ENCODE data around the gene FLAD1. TPM values are rescaled to one million over a fixed set of nuclear protein-coding genes. Genes with fewer than 3 reads are reported as not detected.

The FLAD1 gene
- 42.2 and 48.8 TPM in 2 replicates for total RNA-seq
- polyA plus RNA-seq = 59.1 and 66.8 TPM in 2 replicates
- polyA plus RNA-seq (2011; cell fraction: cytosol; rRNA removed) = 52.5 and 52.8 TPM in 2 replicates
- polyA plus RNA-seq (2011; cell fraction: nucleus; rRNA removed) = 78.8 and 91.1 TPM in 2 replicates
- 41.8 and 45.5 TPM in 2 replicates for polyA plus RNA-seq (2012)
- polyA minus RNA-seq = 51.6 and 54.4 TPM in 2 replicates
- 56.6 TPM for polyA minus RNA-seq (2011; cell fraction: cytosol; rRNA and poly(A)+ RNA removed)
- 20.8 and 24.2 TPM in 2 replicates for polyA minus RNA-seq (2011; cell fraction: nucleus; rRNA and poly(A)+ RNA removed)
- Bru-seq, nascent RNA = percentile 69 among the genes with signal in this experiment
- percentile 82 among the genes with signal in this experiment for BruChase-seq, experiment 1, labeled RNA remaining after a 6-hour chase
- percentile 75 among the genes with signal in this experiment for BruChase-seq, experiment 2, labeled RNA remaining after a 2-hour chase
- long read RNA-seq, transcript FLAD1-203 (8 exons, 1,730 nt) = major isoform, 56 of 157 reads
- long read RNA-seq, transcript FLAD1-201 (7 exons, 2,160 nt) = minor isoform, 10 of 157 reads
- long read RNA-seq, partial matches to known transcripts = 52 of 157 reads
- long read RNA-seq, other reads (novel, unspliced or antisense) = 35 of 157 reads

GRCh38 chr1:154982897-154983648 is at the start of gene FLAD1:
Gene FLAD1, plus strand, starts transcription at chr1:154983344. Its CDS starts 351 bp downstream, at chr1:154983695.
- ChIA-PET POLR2A (interaction anchor here (1.4 kb wide), 1 partner anchor 9 kb away, joined by 4 read pairs; no protein-coding TSS in a partner anchor), CTCF (interaction anchor here (0.6 to 1.8 kb wide), 13 partner anchors 9 to 88 kb away, joined by 3 to 8 read pairs (median 4); partner anchors contain the start of genes ADAM15, CKS1B, LENEP and PBXIP1)
- no peaks in the 10 kb centered on the region for H3K9me1 ChIP-seq (replicated peaks; ENCODE audit: control insufficient read depth, extremely low read depth, insufficient read depth, low read length)
- peak; percentile 100 for DNase-seq (ENCODE audit: low read depth, low spot score)
- peaks cover 23% of the 10 kb centered on the region for H3K79me2 ChIP-seq (ENCODE audit: control insufficient read depth, insufficient read depth, low read length)
- H3K36me3 ChIP-seq (ENCODE audit: control insufficient read depth in 2 of 2, extremely low read depth in 1 of 2, insufficient read depth in 2 of 2, low read length in 2 of 2) = peaks cover 0 to 6% of the 10 kb centered on the region in 2 experiments
- H3K4me1 ChIP-seq (ENCODE audit: control insufficient read depth, extremely low read depth, insufficient read depth, low read length) = peaks cover 11% of the 10 kb centered on the region
- H3K9me3 ChIP-seq (replicated peaks; ENCODE audit: control insufficient read depth, insufficient read depth, low read length) = no peaks in the 10 kb centered on the region
- dilution Hi-C loops (cut with MboI; ENCODE audit: extremely low pct_ligation_motif_present, low sequenced_read_pairs) = no loop called here
- no TSS peak for BruUV-seq (replicated peaks)
- peak within 1 kb of the TSS; percentile 39 for H3K27ac ChIP-seq (ENCODE audit: insufficient read depth, low read depth, low read length)
- FAIRE-seq = peak; percentile 97
- H3K4me2 ChIP-seq (ENCODE audit: insufficient read depth, low read length) = peak within 1 kb of the TSS; percentile 88
- H2AFZ ChIP-seq (ENCODE audit: low read depth, low read length) = peak within 1 kb of the TSS; percentile 61
- peak within 1 kb of the TSS; percentile 79 for H3K9ac ChIP-seq (replicated peaks; ENCODE audit: extremely low read depth, insufficient read depth, low read length)
- intact Hi-C loops (cut with micrococcal nuclease) = loop anchor here (1.0 kb wide), 2 partner anchors 9 to 21 kb away; partner anchors contain the start of gene CKS1B
- H3K27me3 ChIP-seq (ENCODE audit: control insufficient read depth in 2 of 2, insufficient read depth in 2 of 2, low read length in 2 of 2) = no peaks in the 10 kb centered on the region
- TF ChIP-seq JUN (IDR thresholded peaks at IDR 0.05; ENCODE audit: borderline replicate concordance, insufficient read depth, insufficient read length, low read depth) = no peak
- TF ChIP-seq EZH2 (IDR thresholded peaks at IDR 0.05; ENCODE audit: borderline replicate concordance, low read depth, low read length, severe bottlenecking) = no peak
- TF ChIP-seq MAX (IDR thresholded peaks at IDR 0.05; ENCODE audit: insufficient read depth, insufficient read length) = peak; percentile 98
- TF ChIP-seq GATA2 (IDR thresholded peaks at IDR 0.05; ENCODE audit: insufficient read depth, insufficient read length, low read depth, low read length) = no peak
- TF ChIP-seq CTCF (IDR thresholded peaks at IDR 0.05; ENCODE audit: extremely low read depth in 1 of 2, insufficient read depth in 1 of 2, low read depth in 1 of 2, low read length in 2 of 2) = no peak
- TF ChIP-seq POLR2AphosphoS5 (IDR thresholded peaks at IDR 0.05; ENCODE audit: insufficient read depth, low read depth, low read length) = peak; percentile 47
- no peak for TF ChIP-seq MYC (IDR thresholded peaks at IDR 0.05; ENCODE audit: low read depth, low read length)
- peak; percentile 56 for TF ChIP-seq POLR2A (IDR thresholded peaks at IDR 0.05; ENCODE audit: low read depth, low read length)
- TF ChIP-seq FOS (IDR thresholded peaks at IDR 0.05; ENCODE audit: borderline replicate concordance, insufficient read depth, low read length) = no peak
- H3K4me3 ChIP-seq (replicated peaks in 1 of 3; ENCODE audit: insufficient read depth in 1 of 3, low read depth in 1 of 3, low read length in 3 of 3) = peak within 1 kb of the TSS; percentile 67 to 98 (median 92)
- no peaks in the 10 kb centered on the region for H4K20me1 ChIP-seq (replicated peaks; ENCODE audit: control insufficient read depth, extremely low read depth, insufficient read depth, low read length)
